ENCODE data around the gene MCM6. TPM values are rescaled to one million over a fixed set of nuclear protein-coding genes. Genes with fewer than 3 reads are reported as not detected.

The MCM6 gene
- total and polyA plus RNA-seq, 2 experiments from 2014 or later, result 74.7 to 133 TPM

- H3K79me2 ChIP-seq (replicated peaks; ENCODE audit: insufficient read depth), result no peaks in the 10 kb centered on the region
- H3K4me2 ChIP-seq, result no peak overlapping the region
- no peak overlapping the region for H3K27ac Mint-ChIP-seq
- H3K27ac ChIP-seq (ENCODE audit: low read depth), result no peak overlapping the region
- no peak overlapping the region for H3K4me3 ChIP-seq
- TF ChIP-seq POLR2AphosphoS5 (IDR thresholded peaks at IDR 0.05; ENCODE audit: low read depth) (no peak), CTCF (conservative IDR thresholded peaks at IDR 0.05; ENCODE audit: low read depth in 2 of 2) (peak; percentile 65 to 82)
- no peaks in the 10 kb centered on the region for H3K36me3 ChIP-seq (ENCODE audit: insufficient read depth)
- H3K27me3 ChIP-seq (ENCODE audit: insufficient read depth), result no peaks in the 10 kb centered on the region
- H3K36me3 Mint-ChIP-seq (ENCODE audit: low read depth), result no peaks in the 10 kb centered on the region; the same call in 2 of the 3 replicates
- ATAC-seq (peak; percentile 91), DNase-seq (ENCODE audit: low spot score) (peak; percentile 71)
- peaks cover 2% of the 10 kb centered on the region for H3K27me3 Mint-ChIP-seq (ENCODE audit: insufficient read depth, low read depth, poor library complexity)
- H3K4me3 Mint-ChIP-seq, result no peak overlapping the region
- no peaks in the 10 kb centered on the region for H3K4me1 Mint-ChIP-seq
- H3F3A ChIP-seq (replicated peaks; ENCODE audit: low read depth), result no peaks in the 10 kb centered on the region
- H3K9me3 Mint-ChIP-seq, result peaks cover 15% of the 10 kb centered on the region; the same call in 2 of the 3 replicates
- peak overlapping the region; percentile 1; the same call in 1 of the 2 replicates for H2AFZ ChIP-seq
- H4K20me1 ChIP-seq (replicated peaks; ENCODE audit: insufficient read depth), result no peaks in the 10 kb centered on the region
- peaks cover 2% of the 10 kb centered on the region; the same call in 1 of the 2 replicates for H3K9me2 ChIP-seq (ENCODE audit: insufficient read depth)
- H3K4me1 ChIP-seq (ENCODE audit: insufficient read depth), result no peaks in the 10 kb centered on the region
These were observed 57.2 kb downstream of the MCM6 start for GRCh38 chr2:135818937-135819610.

- H3K4me3 Mint-ChIP-seq, result no peak overlapping the region
- DNase-seq (ENCODE audit: low spot score) (no peak), ATAC-seq (no peak)
- Histone ChIP-seq H3K79me2 (replicated peaks; ENCODE audit: insufficient read depth) (no peaks in the 10 kb centered on the region), H3K9me2 (ENCODE audit: insufficient read depth) (0 out of 2 replicates have a peak, but pooled peaks cover 2% of the 10 kb centered on the region), H3F3A (replicated peaks; ENCODE audit: low read depth) (no peaks in the 10 kb centered on the region), H4K20me1 (replicated peaks; ENCODE audit: insufficient read depth) (no peaks in the 10 kb centered on the region), H3K36me3 (ENCODE audit: insufficient read depth) (no peaks in the 10 kb centered on the region), H3K27me3 (ENCODE audit: insufficient read depth) (no peaks in the 10 kb centered on the region), H3K4me1 (ENCODE audit: insufficient read depth) (no peaks in the 10 kb centered on the region), H3K4me2 (no peak overlapping the region), H3K27ac (ENCODE audit: low read depth) (no peak overlapping the region), H3K4me3 (no peak overlapping the region), H2AFZ (no peak overlapping the region; the same call in 1 of the 2 replicates)
- no peaks in the 10 kb centered on the region; the same call in 2 of the 3 replicates for H3K36me3 Mint-ChIP-seq (ENCODE audit: low read depth)
- no peak overlapping the region for H3K27ac Mint-ChIP-seq
- peaks cover 11% of the 10 kb centered on the region; the same call in 2 of the 3 replicates for H3K9me3 Mint-ChIP-seq
- H3K27me3 Mint-ChIP-seq (ENCODE audit: insufficient read depth, low read depth, poor library complexity), result peaks cover 2% of the 10 kb centered on the region
- H3K4me1 Mint-ChIP-seq, result no peaks in the 10 kb centered on the region
- no peak for TF ChIP-seq ZNF462 (CRISPR knock-in tag; IDR thresholded peaks at IDR 0.05)
- TF ChIP-seq STAT1 (IDR thresholded peaks at IDR 0.05; ENCODE audit: unreplicated experiment), result no peak
- no peak for TF ChIP-seq REST (IDR thresholded peaks at IDR 0.05; ENCODE audit: unreplicated experiment)
- no peak for TF ChIP-seq CREB1 (CRISPR knock-in tag; IDR thresholded peaks at IDR 0.05; ENCODE audit: low read depth)
- TF ChIP-seq NANOG (IDR thresholded peaks at IDR 0.05; ENCODE audit: borderline replicate concordance), result no peak
- no peak for TF ChIP-seq JUNB (IDR thresholded peaks at IDR 0.05; ENCODE audit: unreplicated experiment)
- TF ChIP-seq POLR2AphosphoS5 (IDR thresholded peaks at IDR 0.05; ENCODE audit: low read depth), result no peak
These were observed 58.3 kb downstream of the MCM6 start for GRCh38 chr2:135817951-135818350.
